HG03565 (cell line): ENCODE data around the gene CACNA2D1.
"Not testable (repeated sequence)": the region's sequence is repeated elsewhere in the genome, so short reads cannot be mapped to it uniquely, and the experiment has no call there.

Experiments used
- ATAC-seq: cut with Tn5 transposase; IDR thresholded peaks from one replicate; pipeline ENCODE4 v1.9.1; 2021; ENCODE audit warnings: mild to moderate bottlenecking, moderate library complexity; ENCODE audit not compliant: unreplicated experiment

Gene CACNA2D1

DNA sequence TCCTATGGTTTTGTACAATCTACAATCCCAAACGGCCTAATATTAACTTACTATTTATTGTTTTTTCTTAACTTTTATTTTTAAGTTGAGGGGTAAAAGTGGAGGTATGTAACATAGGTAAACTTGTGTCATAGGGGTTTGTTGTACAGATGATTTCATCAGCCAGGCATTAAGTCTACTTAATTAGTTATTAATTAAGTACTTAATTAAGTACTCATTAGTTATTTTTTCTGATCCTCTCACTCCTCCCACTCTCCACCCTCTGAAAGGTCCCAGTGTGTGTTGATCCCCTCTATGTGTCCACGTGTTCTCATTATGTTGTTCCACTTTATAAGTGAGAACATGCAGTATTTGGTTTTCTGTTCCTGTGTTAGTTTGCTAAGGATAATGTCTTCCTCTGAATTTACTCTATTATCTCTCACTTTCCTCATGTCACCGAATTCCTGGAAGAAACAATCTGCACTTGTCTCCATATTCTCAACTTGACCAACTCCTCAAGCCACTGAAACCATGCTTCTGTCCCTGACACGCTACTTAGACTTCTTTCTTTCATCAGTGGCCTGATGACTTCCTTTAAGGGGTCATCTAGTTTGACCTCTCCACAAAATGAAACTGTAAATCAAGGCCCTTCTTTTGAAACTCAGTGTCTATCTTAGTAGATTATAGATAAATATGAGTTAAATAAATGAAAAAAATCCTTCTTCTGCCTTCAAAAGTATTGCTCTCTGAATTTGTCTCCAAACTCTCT lies 9.1 kb downstream of the CACNA2D1 start:
- ATAC-seq, result no peak

- no peak for ATAC-seq
Observed at GRCh38 chr7:82433507-82433906, 10.1 kb downstream of the CACNA2D1 start.

- ATAC-seq, result not testable (repeated sequence)
Observed at GRCh38 chr7:82432743-82433142, 10.8 kb downstream of the CACNA2D1 start.

GRCh38 chr7:82430500-82431465 lies 12.8 kb downstream of the CACNA2D1 start:
- ATAC-seq, result no peak

DNA sequence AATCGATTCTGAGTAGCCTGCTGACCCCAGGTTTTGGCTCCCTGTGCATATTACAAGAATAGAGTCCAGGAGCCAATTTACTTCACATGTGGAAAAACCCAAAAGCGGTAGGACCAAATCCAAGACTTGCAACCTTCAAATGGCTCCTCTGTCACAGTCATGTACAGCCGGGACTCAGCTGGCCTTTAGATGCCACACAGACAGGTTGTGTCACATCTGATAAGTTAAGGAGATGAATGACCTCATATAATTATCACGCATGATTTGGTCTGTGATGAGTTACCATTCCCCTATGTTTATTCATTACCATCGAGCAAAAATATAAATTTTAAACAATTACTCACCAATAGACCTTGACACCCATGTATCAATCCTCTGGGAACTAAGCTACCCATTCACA lies 14.2 kb downstream of the CACNA2D1 start:
- no peak for ATAC-seq

DNA sequence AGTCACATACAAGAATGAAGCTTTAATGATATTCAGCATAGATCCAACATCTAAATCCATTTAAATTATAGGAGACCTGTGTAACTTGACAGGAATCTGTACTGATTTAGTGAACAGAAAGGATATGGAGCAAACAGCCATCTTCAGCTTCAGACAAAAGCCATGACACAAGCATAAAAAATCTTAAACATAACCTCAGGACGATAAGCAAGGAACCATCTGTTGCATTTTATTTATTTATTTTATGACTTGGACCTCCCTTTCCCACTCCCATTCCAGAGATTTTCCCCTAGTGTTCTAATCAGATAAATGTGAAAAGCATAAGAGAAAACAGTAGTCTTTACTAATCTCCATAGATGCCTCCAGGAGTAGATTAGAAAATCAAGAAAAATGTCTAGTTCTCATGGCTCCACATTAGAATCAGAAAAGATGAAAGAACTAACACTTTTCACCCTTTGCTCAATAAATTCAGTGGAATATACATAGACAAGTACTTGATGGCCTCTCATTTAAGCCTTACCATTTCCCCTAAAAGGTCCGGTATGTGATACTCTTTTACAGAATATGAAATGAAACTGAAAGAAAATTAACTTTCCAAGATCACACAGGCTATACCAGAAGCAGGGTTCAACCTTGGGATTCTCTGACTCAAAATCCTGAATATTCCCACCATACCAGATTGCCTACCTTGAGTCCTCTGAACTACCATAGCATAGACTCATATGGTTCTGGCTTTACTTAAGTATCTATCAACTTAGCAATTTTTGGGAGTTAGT lies 15.2 kb downstream of the CACNA2D1 start:
- ATAC-seq, result no peak

DNA sequence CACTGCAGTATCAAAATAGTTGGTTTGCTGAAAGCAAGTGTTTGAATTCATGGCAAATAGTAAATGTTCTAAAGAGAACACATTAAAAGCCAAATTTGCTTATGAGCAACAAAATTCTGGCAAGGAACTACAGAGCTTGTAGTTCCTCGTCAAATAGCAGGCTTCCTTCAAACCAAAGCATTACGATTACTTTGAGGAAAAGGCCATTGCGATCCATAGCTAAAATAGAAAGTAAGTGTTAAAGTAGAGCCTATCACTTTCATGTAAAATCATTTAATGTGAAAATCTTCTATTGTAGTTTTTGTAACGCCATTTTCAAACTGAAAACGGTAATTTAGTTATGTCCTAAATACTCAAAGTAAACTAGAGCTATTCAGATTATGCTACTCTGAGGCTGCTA lies 20.1 kb downstream of the CACNA2D1 start:
- ATAC-seq, result no peak

- no peak for ATAC-seq
Observed at GRCh38 chr7:82419200-82419599, 24.4 kb downstream of the CACNA2D1 start.

GRCh38 chr7:82417898-82418297 lies 25.7 kb downstream of the CACNA2D1 start:
- ATAC-seq, result no peak

DNA sequence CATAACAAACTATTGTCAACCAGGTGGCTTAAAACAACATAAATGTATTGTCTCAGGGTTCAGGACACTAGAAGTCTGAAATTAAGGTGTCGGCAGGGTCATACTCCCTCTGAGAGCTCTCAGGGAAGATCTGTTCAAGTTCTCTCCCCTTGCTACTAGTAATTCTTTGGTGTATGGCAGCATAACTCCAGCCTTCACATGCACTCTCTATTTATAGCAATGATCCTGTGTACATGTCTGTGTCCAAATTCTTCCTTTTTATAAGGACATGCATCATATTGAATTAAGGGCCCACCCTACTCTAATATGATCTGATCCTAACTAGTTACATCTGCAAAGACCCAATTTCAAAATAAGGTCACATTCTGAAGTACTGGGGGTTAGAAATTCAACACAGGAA lies 27.2 kb downstream of the CACNA2D1 start:
- no peak for ATAC-seq

DNA sequence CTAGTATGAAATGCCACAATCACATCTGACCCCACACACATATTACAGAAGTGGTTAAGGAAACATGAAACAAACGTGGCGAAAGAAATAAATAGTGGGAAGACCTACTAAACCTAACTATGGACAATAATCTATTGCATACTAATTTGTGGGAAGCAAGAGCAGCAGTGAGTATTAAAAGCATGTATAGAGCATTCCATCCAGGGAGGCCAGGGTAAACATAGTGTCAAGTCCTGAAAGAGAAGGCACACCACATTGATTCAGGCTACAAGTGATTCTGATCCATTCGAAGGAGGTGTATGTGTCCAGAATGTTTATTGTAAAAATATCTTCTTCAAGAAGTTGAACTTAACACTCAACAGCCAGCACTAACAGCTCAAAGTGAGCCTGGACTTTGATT lies 29.2 kb downstream of the CACNA2D1 start:
- ATAC-seq, result no peak

DNA sequence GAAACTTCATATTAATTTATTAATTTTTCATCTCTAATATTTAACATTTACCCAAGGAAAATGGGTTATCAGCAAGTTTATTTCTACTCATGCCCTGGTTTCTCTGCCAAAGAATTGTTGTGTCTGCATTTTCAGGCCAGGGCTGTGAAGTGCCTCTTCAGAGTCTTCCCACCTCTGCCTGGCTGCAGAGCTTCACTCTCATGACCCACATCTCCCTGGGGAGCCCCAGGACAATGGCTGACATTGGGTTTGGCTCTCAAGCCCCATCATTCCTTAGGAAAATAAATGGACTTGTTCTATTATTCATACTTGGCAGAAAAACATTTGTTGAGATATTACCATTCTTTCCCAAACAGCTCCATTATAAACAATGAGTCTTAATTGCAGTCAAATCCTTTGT lies 30.3 kb downstream of the CACNA2D1 start:
- ATAC-seq, result no peak

- no peak for ATAC-seq
Observed at GRCh38 chr7:82411732-82412131, 31.8 kb downstream of the CACNA2D1 start.

GRCh38 chr7:82410461-82410860 lies 33.1 kb downstream of the CACNA2D1 start:
- no peak for ATAC-seq

- ATAC-seq, result no peak
Observed at GRCh38 chr7:82406937-82407336, 36.6 kb downstream of the CACNA2D1 start.

- ATAC-seq, result no peak
Observed at GRCh38 chr7:82405301-82405700, 38.3 kb downstream of the CACNA2D1 start.

- no peak for ATAC-seq
Observed at GRCh38 chr7:82404652-82405051, 38.9 kb downstream of the CACNA2D1 start.

- ATAC-seq, result no peak
Observed at GRCh38 chr7:82404094-82404493, 39.5 kb downstream of the CACNA2D1 start.

DNA sequence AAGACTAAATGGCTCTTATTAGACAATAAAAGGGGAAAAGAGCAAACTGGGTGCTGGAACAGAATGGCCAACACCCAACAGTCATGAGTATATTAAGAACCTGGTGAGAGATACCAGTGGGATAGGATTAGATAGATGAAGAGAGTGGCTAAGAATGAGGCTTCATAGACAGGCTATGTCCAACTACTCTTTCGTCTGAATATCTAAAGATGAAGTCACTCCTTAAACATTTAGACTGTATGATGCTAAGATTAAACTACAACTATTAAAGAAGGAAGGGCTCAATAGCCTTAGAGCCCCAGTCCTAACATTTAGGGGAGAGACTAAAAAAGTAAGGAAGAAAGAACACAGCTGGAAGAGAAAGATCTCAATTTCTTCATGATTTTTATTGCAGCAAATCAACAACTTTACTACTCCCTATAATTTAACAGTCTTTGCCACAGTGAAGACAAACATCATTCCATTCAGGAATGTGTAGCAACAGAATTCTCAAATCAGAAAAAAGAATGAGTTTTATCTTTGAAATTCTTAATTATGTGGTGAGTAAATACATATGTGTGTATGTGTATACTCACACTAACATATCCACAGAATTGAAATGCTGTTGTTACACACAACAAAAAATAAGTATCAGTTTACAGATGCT lies 45.6 kb downstream of the CACNA2D1 start:
- no peak for ATAC-seq

DNA sequence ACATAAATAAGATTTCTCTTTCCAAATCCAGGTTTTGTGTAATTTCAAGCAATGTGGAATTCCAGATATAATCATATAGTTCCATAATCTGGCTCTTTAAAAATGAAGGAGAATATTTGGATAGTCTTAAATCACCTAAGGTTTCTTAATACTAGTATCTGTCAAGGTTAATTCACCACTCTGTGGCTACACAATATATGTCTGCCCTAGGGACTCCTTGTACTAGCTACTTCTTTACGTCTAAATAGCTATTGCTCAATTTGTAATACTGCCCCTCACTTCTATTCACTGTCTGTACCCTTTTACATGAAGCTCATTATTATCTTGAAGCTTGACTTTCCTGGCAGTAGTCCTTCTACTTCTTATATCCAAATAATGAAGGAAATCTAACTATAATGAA lies 47.2 kb downstream of the CACNA2D1 start:
- no peak for ATAC-seq

DNA sequence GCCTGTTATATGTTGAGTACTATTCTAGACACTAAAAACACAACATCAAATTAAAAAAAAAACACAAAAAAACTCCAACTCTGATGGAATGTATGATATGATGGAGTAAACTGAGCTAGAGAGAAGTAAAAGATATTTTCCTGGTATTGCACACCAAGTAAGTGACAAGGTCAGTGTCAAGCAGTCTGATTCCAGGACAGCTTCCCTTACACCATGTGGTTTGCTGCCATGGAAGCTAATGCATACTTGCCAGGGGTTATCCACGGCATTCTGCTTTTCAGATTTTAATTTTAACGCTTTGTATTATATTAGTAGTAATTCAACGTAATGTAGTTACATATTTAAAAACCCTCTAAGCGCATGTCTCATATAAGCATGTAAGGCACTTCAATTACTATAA lies 48.4 kb downstream of the CACNA2D1 start:
- ATAC-seq, result no peak
